Measurements from ENCODE around the gene PLEKHO2. TPM values are rescaled to one million over a fixed set of nuclear protein-coding genes. Genes with fewer than 3 reads are reported as not detected.

Gene PLEKHO2
- total and polyA plus RNA-seq, 7 donors = 1.9 to 6.7 (median 5.2) TPM

GRCh38 chr15:64897345-64897985 lies 55.8 kb downstream of the PLEKHO2 start:
- H3K4me1 ChIP-seq = peaks cover 27% of the 10 kb centered on the region
- H3K36me3 ChIP-seq (ENCODE audit: insufficient read depth in 1 of 2, low read depth in 1 of 2) = no peaks in the 10 kb centered on the region
- H3K27me3 ChIP-seq (ENCODE audit: insufficient read depth in 3 of 3, low read length in 2 of 3) = no peaks in the 10 kb centered on the region
- TF ChIP-seq CTCF (IDR thresholded peaks at IDR 0.05) = no peak
- peaks cover 11% of the 10 kb centered on the region for H3K9me3 ChIP-seq
- peak; percentile 75 to 79 for DNase-seq
- H3K4me3 ChIP-seq = no peak overlapping the region
- WGBS, 3 donors = 27 to 42% (median 34%) methylated on average over 6 of the region's 6 CpGs
- peak; percentile 47 to 78 (median 68) for ATAC-seq
- intact Hi-C loops (cut with DNase I) = loop anchor here (5.0 kb wide), 1 partner anchor 55 kb away; the partner anchor contains the start of gene PLEKHO2 (in 2 of the 2)
- peak overlapping the region; percentile 59 for H3K27ac ChIP-seq

GRCh38 chr15:64898406-64898805 lies 56.7 kb downstream of the PLEKHO2 start:
- peaks cover 24% of the 10 kb centered on the region for H3K4me1 ChIP-seq
- DNase-seq (no peak), ATAC-seq (no peak)
- intact Hi-C loops (cut with DNase I) = loop anchor here (5.0 kb wide), 1 partner anchor 56 kb away; the partner anchor contains the start of gene PLEKHO2 (in 2 of the 2)
- no peaks in the 10 kb centered on the region for H3K27me3 ChIP-seq (ENCODE audit: insufficient read depth in 3 of 3, low read length in 2 of 3)
- 91 to 95% (median 91%) methylated on average over 4 of the region's 4 CpGs for WGBS, 3 donors
- no peaks in the 10 kb centered on the region for H3K36me3 ChIP-seq (ENCODE audit: insufficient read depth in 1 of 2, low read depth in 1 of 2)
- TF ChIP-seq CTCF (IDR thresholded peaks at IDR 0.05) = no peak
- peaks cover 11% of the 10 kb centered on the region for H3K9me3 ChIP-seq
- no peak overlapping the region for H3K4me3 ChIP-seq
- no peak overlapping the region for H3K27ac ChIP-seq

GRCh38 chr15:64901141-64901540 lies 59.4 kb downstream of the PLEKHO2 start:
- intact Hi-C loops (cut with DNase I) = no loop called here
- no peak for DNase-seq
- Histone ChIP-seq H3K9me3 (peaks cover 11% of the 10 kb centered on the region), H3K27me3 (ENCODE audit: insufficient read depth in 3 of 3, low read length in 2 of 3) (no peaks in the 10 kb centered on the region), H3K4me3 (no peak overlapping the region), H3K36me3 (ENCODE audit: insufficient read depth in 1 of 2, low read depth in 1 of 2) (no peaks in the 10 kb centered on the region), H3K27ac (no peak overlapping the region), H3K4me1 (peaks cover 10% of the 10 kb centered on the region)
- ATAC-seq = no peak
- 97 to 98% (median 98%) methylated on average over 5 of the region's 5 CpGs for WGBS, 3 donors
- TF ChIP-seq CTCF (IDR thresholded peaks at IDR 0.05) = no peak

GRCh38 chr15:64901914-64902313 lies 60.2 kb downstream of the PLEKHO2 start:
- Histone ChIP-seq H3K36me3 (ENCODE audit: insufficient read depth in 1 of 2, low read depth in 1 of 2) (no peaks in the 10 kb centered on the region), H3K4me1 (peaks cover 8% of the 10 kb centered on the region), H3K4me3 (no peak overlapping the region), H3K9me3 (peaks cover 11% of the 10 kb centered on the region), H3K27ac (no peak overlapping the region), H3K27me3 (ENCODE audit: insufficient read depth in 3 of 3, low read length in 2 of 3) (no peaks in the 10 kb centered on the region)
- intact Hi-C loops (cut with DNase I) = no loop called here
- WGBS, 3 donors = 96 to 100% (median 98%) methylated on average over 2 of the region's 2 CpGs
- ATAC-seq (no peak), DNase-seq (no peak)
- TF ChIP-seq CTCF (IDR thresholded peaks at IDR 0.05) = no peak

GRCh38 chr15:64902863-64903262 lies 61.1 kb downstream of the PLEKHO2 start:
- Histone ChIP-seq H3K4me1 (no peaks in the 10 kb centered on the region), H3K27me3 (ENCODE audit: insufficient read depth in 3 of 3, low read length in 2 of 3) (no peaks in the 10 kb centered on the region), H3K9me3 (peaks cover 11% of the 10 kb centered on the region), H3K36me3 (ENCODE audit: insufficient read depth in 1 of 2, low read depth in 1 of 2) (no peaks in the 10 kb centered on the region), H3K27ac (no peak overlapping the region), H3K4me3 (no peak overlapping the region)
- TF ChIP-seq CTCF (IDR thresholded peaks at IDR 0.05) = no peak
- ATAC-seq (no peak), DNase-seq (no peak)
- 92 to 94% (median 92%) methylated on average over 4 of the region's 4 CpGs for WGBS, 3 donors
- intact Hi-C loops (cut with DNase I) = no loop called here
